Bronchial smooth muscle cell (primary cell): Measurements from ENCODE around the gene ANKDD1B. TPM values are rescaled to one million over a fixed set of nuclear protein-coding genes. Genes with fewer than 3 reads are reported as not detected.

ENCODE experiments used
- total RNA-seq: library from RNA; depleted of rRNA; stranded (reverse); fragments of >200 nt; gene quantifications from 2 replicates; pipeline ENCODE4 v1.2.1, GENCODE V29; 2014

ANKDD1B gene
- total RNA-seq = 0.95 and 1.3 TPM in 2 replicates

GRCh38 chr5:75611311-75612225, at the start of gene ANKDD1B:
TSS of gene ANKDD1B (plus strand) at chr5:75611453. CDS start at chr5:75611635, 182 bp downstream.

GRCh38 chr5:75717082-75717922, 106.0 kb downstream of the ANKDD1B start, which contains the start of gene POC5:
TSS of gene POC5 (minus strand) at chr5:75717437. CDS start at chr5:75712937, 4,500 bp downstream.

Other genes starting within 250 kb of the ANKDD1B start
- gene CERT1, start 99.8 kb upstream of the ANKDD1B start, total RNA-seq = 28.6 and 29.3 TPM in 2 replicates
- 24.3 and 26.6 TPM in 2 replicates for gene POLK, start 99.6 kb upstream of the ANKDD1B start, total RNA-seq
- 5.0 and 5.6 TPM in 2 replicates for gene POC5, start 106.0 kb downstream of the ANKDD1B start, total RNA-seq